ENCODE data around the gene TMEM255A. TPM values are rescaled to one million over a fixed set of nuclear protein-coding genes. Genes with fewer than 3 reads are reported as not detected.

Gene TMEM255A
- total RNA-seq, 1 experiment from 2014 or later = 0.06 TPM

DNA sequence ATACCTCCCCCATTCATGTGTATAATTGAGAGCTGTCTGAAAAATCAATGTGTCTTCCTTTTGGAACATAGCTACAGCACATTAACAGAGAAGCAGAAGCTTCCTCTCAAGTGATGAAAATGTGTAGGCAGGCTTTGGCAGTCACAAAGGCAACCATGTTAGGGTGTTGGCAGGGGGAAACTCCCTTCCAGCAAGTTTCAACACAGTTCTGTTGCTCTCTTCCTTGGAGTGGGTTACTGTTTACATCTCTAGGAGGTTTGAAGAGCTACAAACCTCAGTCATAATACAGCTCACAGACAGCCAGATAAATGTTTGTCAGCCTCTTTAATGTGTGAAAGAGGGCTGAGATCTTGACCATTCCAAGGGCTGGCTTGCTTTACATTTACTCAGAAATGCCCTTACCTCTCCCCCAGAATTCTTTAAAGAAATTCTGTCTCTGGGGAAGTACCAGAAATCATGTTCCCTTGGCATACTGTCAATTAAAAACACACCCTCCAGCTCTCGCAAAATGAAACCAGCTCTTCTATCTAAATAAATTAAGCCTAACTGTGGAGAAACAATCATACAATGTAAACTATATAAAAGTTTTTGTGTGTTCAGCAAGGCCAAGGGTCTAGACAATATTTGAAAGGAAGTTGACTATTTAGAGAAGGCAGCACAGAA lies 41.8 kb downstream of the TMEM255A start:
- DNase-seq (ENCODE audit: low read depth) = no peak

DNA sequence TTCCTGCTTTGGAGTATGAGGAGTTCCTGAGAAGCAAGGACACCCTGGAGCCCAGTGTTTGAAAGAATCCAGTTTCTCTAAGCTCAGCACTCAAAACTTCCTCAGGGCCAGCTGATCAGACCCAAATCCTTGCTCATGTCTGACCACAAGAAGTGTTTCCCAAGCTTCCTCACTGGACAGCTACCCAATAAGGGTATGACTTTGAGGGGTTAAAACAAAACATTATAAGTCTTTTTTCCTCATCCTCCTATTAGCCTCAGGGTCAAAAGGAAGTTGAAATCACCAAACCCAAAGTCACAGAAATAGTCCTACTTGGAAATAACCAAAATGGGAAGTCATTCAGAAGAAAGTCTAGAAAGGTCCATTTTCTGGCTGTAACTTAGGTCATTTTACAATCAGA lies 46.9 kb downstream of the TMEM255A start:
- no peak for DNase-seq (ENCODE audit: low read depth)

DNA sequence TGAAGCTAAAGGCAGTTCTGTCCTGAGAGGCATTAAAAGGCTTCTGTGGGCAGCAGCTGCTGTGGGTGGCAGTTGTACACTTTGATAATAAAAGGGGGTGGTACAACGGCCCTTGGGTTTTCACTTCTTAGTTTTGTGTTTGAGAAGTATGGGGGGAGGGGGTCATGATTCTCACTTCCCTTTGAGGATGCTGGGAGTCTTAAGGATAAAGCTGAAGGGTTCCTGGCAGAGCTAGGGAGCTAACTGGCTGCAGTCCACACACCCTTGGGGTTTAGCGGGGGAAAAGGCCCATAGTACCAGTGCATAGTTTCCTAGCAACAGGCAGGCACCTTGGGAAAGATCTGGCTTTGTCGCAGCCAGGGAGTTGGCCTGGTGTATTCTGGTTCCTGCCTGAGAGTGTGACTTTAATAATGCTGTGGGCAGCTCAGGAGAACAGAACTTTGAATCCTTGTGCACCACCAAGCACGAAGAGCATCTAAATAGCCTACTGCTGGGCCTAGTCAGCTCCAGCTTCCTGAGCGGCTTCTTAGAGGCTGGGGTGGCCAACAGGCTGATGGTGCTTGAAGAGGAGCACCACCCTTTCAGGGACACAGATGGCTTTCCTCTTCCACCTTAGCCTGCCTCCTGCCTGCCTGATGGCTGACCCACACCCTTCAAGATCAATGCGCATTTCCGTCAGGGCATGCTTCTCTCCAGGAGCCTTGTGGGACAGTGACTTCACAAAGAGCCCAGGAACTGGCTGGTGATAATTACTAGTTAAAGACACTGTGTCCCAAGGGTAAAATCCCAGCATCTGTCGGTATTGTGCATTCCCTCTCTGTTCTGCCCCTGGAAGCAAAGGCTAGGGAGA lies 48.2 kb downstream of the TMEM255A start:
- no peak for DNase-seq (ENCODE audit: low read depth)

GRCh38 chrX:120260369-120260768 lies 50.9 kb downstream of the TMEM255A start:
- DNase-seq (ENCODE audit: low read depth) = no peak

GRCh38 chrX:120253784-120254183 lies 57.5 kb downstream of the TMEM255A start:
- no peak for DNase-seq (ENCODE audit: low read depth)

DNA sequence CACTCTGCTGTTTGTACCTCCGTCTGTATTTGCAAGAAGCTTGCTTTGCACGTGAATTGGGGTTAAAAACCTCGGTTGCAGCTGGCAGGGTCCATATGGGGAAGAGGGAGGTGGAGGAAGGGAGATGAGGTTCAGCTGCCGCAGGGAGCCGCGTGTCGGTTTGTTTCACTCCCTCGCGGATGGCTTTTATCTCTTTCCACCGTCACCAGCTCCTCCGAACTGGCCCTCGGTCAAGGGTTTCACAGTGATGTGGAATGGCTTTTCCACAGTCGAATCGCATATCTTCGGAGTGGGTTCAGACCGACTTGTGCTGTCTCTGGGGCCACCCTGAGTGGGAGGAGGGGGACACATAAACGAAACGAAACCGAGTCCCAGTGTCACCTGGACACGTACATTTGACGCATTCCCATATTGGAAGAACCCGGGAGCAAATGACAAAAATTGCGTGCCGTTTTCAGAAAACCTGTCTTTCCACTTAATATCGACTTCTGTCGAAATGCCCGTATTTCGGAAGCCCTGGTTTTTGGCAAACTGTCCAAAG lies 59.7 kb downstream of the TMEM255A start:
- DNase-seq (ENCODE audit: low read depth) = peak; percentile 24

DNA sequence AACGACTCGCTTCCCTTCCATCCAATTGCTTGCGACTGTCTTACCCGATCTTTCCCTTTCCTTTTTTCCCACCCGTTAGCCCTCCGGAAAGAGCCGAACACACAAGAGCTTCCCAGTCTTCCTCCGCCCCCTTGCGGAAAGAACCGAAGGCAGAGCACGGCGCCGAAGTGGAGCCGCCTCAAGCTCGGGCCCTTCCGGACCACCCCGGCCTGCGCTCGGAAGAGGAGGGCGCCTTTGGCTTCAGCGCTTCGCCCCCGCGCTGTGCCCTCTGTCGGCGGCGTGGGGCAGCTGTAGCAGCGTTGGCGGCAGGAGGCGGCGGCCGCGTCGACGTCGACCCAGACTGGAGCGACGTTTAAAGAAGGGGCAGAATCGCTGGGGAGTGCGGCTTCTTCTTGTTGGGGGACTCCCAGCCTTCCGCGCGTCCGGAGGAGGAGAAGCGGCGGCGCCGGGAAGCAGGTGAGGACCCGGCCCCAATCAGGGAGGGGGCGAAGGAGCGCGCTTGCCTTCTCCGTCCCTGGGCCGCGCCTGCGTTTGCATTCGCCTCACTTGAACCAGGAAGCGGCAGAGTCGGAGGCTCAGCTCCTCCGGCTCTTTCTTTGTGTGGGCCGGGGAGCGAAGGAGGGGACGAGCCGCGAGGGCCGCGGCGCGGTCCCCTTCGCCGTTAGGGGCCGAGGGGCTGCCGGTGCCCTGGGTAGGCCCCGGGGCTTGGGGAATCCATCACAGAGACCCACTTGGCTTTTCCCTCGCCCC lies 60.6 kb downstream of the TMEM255A start, which contains the start of gene ZBTB33:
ZBTB33 (plus strand) TSS at position 291 of the 750 bp plus-strand sequence. CDS start 2,604 bp downstream, outside the sequence.
- DNase-seq (ENCODE audit: low read depth) = peak; percentile 95

GRCh38 chrX:120244735-120245498 lies 66.3 kb downstream of the TMEM255A start:
- peak; percentile 78 for DNase-seq (ENCODE audit: low read depth)

GRCh38 chrX:120244395-120244734 lies 66.9 kb downstream of the TMEM255A start:
- DNase-seq (ENCODE audit: low read depth) = no peak

DNA sequence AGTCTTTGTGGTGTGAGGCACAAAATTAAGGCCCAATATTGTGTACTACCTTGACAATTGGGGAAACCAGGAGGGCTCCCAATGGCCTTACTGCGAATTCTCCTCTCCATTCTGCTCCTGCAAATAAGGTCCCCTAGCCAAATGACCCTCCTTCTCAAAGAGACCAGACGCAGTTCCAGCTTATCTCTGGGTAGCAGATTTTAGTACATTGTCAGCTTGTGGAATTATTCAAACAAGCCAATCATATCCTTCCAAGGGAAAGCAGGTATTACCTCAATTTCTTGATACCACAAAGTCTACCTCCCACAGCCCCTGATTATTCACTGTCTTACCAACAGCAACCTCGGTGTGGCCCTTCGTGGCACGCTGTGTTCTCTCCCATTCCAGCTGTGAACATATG lies 68.4 kb downstream of the TMEM255A start:
- DNase-seq (ENCODE audit: low read depth) = no peak

DNA sequence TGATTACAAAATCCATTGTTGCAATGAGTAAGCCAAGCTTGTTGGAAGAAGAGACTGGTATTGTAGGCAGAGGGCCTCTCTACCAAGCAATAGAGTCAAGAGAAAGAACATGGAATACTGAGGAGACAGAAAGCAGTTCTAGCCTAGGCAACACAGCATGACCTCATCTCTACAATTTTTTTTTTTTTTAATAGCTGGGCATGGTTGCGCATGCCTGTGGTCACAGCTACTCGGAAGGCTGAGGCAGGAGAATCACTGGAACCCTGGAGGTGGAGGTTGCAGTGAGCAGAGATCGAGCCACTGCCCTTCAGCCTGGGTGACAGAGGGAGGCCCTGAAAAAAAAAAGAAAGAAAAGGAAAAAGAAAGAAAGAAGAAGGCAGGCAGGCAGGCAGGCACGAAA lies 72.3 kb downstream of the TMEM255A start:
- DNase-seq (ENCODE audit: low read depth) = peak; percentile 10

- no peak for DNase-seq (ENCODE audit: low read depth)
Measured at GRCh38 chrX:120236687-120237479, 74.4 kb downstream of the TMEM255A start.

GRCh38 chrX:120235284-120235683 lies 76.0 kb downstream of the TMEM255A start:
- no peak for DNase-seq (ENCODE audit: low read depth)

GRCh38 chrX:120228187-120228908 lies 82.9 kb downstream of the TMEM255A start:
- DNase-seq (ENCODE audit: low read depth) = no peak

DNA sequence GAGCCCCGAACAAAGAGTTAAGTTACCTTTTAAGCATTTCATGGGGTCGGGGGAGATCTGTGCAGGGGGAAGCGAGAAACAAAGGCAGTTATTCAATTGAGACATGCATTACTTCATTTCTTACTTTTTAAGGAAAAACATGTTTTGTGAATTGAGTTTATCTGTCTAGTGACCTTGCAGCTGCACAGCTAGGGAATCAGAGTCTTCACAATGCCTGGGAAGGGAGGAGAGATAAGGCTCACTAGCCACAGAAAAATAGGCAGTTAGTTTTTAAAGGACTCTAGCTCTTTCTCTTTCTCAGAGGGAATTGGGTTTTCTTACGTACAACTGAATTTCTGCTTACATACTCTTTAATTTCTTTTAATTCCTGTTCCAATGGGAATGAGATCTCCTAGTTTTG lies 86.9 kb downstream of the TMEM255A start:
- no peak for DNase-seq (ENCODE audit: low read depth)

DNA sequence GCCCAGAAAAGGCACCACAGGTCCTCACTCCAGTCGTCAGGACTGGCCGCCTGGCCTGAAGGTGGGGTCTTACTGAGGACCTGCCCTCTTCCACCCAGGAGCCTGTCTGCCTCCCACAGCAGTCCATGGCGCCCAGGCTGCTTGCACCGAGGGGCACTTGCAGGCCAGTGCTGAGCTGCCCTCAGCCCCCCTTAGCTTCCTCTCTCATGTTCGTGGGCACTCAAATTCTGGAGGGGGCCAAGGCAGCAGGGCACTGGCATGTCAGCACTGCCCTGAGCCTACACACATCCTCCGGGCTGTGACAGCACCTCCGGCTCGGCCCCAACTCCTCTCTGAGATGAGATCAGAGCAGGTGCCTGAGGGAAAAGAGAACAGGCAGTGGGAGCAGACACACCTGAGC lies 87.9 kb downstream of the TMEM255A start:
- DNase-seq (ENCODE audit: low read depth) = no peak

DNA sequence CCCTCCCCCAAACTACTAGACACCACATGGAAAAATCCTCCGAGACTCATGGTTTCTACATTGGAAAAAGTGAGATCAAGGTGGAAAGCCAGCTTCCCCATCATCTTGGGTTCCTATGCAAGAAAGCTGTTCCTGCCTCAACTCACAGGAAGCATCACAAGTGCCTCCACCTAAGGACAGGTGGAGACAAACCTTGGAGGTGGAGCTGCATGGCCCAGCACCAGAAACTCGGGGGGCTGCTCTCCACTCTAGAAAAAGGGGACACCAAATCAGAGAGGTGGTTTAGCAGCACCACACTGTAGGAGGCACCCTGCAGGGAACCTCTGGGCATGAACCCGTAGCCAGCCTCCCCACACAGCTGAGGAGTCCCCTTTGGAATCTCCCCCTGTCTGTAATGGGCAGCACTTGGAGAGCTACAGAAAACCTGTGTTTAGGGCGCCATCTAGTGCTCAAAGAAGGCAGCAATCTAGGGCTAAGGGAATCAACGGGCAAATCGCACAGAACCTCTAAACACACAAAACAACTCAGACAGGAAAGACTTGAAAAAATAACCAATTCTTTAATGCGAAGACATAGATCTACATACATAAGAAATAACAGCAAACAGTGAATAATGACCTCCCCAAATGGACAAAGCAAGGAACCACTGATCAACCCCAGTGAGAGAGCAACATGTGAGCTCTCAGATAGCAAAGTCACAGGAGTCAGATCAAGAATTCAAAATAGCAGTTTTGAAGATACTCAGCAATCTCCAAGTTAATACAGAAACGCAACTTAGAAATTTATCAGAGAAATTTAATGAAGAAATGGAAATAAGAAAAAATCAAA lies 97.6 kb downstream of the TMEM255A start:
- DNase-seq (ENCODE audit: low read depth) = peak; percentile 37

Data from Daoy (cell line).